Activated CD4-positive, alpha-beta T cell treated with anti-CD3 and anti-CD28 coated beads, Interleukin-2, amount 10 ng/mL, durations not matched to agents 24 days and 14 days (primary cell): ENCODE measurements around the gene ZNF439. TPM values are rescaled to one million over a fixed set of nuclear protein-coding genes. Genes with fewer than 3 reads are reported as not detected.
"Not testable (repeated sequence)": the region's sequence is repeated elsewhere in the genome, so short reads cannot be mapped to it uniquely, and the experiment has no call there.

Source experiments
- DNase-seq: peaks from one replicate; pipeline ENCODE4 v3.0.0; 2022
- H3K27ac Mint-ChIP-seq: one replicate; pipeline ENCODE4 v1.8.0; 2022; ENCODE audit warnings: mild to moderate bottlenecking, mixed read lengths
- H3K27me3 Mint-ChIP-seq: one replicate; pipeline ENCODE4 v1.8.0; 2022; ENCODE audit warnings: mixed read lengths
- H3K36me3 Mint-ChIP-seq: one replicate; pipeline ENCODE4 v1.8.0; 2022; ENCODE audit warnings: low read depth, mild to moderate bottlenecking, mixed read lengths
- H3K4me1 Mint-ChIP-seq: one replicate; pipeline ENCODE4 v1.8.0; 2021; ENCODE audit warnings: mixed read lengths
- H3K4me3 Mint-ChIP-seq: one replicate; pipeline ENCODE4 v1.8.0; 2022; ENCODE audit warnings: mild to moderate bottlenecking, moderate library complexity, mixed read lengths
- H3K9me3 Mint-ChIP-seq: one replicate; pipeline ENCODE4 v1.8.0; 2021; ENCODE audit warnings: mixed read lengths
- intact Hi-C: fragments of 100-400 bp; cut with micrococcal nuclease; formaldehyde crosslinking; loops from one replicate; pipeline ENCODE4 v1.15.1; 2023
- total RNA-seq: library from RNA; stranded (reverse); gene quantifications from 2 replicates; pipeline ENCODE4 v1.2.3, GENCODE V29; 2022

ZNF439 gene
- total RNA-seq, 1 donor from 2014 or later: 3.3 TPM

DNA sequence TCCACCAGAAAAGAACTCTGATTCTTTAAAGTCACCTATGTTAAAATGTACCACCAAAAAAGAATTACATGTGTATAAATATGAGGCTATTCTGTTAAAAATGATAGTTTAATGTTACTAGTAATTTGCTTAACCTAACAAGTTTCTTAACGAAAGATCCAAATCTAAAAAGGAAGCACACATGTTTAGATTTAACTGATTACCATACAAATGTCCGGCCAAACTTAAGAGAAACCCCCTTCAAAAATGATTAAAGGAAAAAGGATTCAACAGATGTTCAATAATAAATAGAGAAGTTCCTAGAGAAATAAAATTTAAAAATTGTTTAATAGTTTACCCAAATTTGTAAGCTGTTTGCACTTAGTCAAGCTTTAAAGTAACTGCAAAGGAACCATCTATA, 34.1 kb downstream of the ZNF439 start:
- Mint-ChIP-seq H3K9me3 (peaks cover 5% of the 10 kb centered on the region), H3K27ac (no peak overlapping the region), H3K4me3 (no peak overlapping the region), H3K4me1 (peaks cover 5% of the 10 kb centered on the region), H3K36me3 (peaks cover 2% of the 10 kb centered on the region), H3K27me3 (peaks cover 2% of the 10 kb centered on the region)
- DNase-seq: no peak
- intact Hi-C loops: loop anchor here (5.0 kb wide), 2 partner anchors 85 to 175 kb away; partner anchors contain the start of gene ZNF491

DNA sequence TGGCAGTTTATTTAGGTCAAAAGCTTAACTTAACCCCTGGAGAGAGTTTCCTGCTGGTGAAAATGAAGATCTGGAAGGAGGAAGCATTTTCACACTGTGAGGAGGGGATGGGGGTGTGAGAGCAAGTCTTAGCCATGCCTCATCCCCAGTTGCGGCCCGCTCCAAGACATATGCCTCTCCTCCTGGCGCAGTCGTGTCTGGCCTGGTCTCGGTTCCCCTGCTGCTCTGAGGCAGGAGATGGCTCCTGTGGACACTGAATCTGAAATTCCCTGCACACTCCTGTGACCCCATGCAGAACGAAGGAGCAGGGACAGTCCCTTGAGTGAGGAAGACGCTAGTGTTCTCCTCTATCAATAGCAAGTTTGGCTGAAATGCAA, 38.7 kb downstream of the ZNF439 start:
- intact Hi-C loops: no loop called here
- H3K4me3 Mint-ChIP-seq: peak overlapping the region; percentile 85
- H3K27me3 Mint-ChIP-seq: no peaks in the 10 kb centered on the region
- DNase-seq: no peak
- peaks cover 5% of the 10 kb centered on the region for H3K9me3 Mint-ChIP-seq
- peaks cover 2% of the 10 kb centered on the region for H3K36me3 Mint-ChIP-seq
- peaks cover 8% of the 10 kb centered on the region for H3K4me1 Mint-ChIP-seq
- H3K27ac Mint-ChIP-seq: no peak overlapping the region

DNA sequence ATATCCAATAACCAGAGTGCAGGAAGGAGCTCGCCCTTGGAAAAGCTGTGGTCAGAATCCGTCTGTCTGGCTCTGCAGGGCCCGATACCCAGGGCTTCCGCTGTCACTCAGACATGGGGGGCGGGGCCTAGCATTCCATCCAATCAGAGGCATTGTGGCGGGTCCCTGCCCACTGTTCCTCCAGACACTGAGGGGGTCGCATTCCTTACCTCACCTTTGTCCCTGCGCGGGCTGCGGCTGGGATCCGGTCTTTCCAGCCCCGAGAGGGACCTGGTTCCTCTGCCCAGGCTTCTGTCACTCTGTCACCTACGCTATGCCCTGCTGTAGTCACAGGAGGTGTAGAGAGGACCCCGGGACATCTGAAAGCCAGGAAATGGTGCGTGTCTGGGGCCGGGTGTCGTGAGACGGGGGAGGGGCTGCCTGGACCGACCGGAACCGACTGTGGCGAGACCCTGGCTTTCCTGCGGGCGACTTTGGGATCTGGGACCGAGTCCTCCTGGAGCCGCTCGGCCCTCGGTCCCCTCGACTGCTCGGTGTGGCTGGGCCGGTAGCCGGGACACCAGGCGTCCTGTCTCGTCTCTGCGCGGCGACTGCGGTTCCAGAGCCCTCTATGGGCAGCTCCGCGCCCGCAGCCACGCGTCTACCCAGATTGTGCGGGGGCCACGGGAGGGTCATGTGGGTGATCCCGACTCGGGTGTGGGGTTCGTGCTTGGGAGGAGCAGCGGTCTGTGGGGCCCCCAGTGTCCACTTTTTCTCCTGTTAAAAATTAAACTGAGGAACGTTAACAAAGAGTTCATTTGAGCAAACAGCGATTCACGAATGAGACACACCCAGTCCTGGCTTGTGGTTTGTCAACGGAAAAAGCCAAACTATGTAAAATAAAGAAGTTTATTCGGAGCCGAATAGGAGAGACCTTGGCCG, 39.3 kb downstream of the ZNF439 start, which contains the start of gene ZNF69:
TSS of gene ZNF69 (plus strand) at position 172 of the 921 bp plus-strand sequence. CDS start at position 314, 142 bp downstream.
- Mint-ChIP-seq H3K36me3 (peaks cover 2% of the 10 kb centered on the region), H3K9me3 (peaks cover 5% of the 10 kb centered on the region), H3K27ac (peak within 1 kb of the TSS; percentile 70), H3K27me3 (no peaks in the 10 kb centered on the region), H3K4me1 (peaks cover 8% of the 10 kb centered on the region), H3K4me3 (peak within 1 kb of the TSS; percentile 85)
- intact Hi-C loops: no loop called here
- peak; percentile 77 for DNase-seq

DNA sequence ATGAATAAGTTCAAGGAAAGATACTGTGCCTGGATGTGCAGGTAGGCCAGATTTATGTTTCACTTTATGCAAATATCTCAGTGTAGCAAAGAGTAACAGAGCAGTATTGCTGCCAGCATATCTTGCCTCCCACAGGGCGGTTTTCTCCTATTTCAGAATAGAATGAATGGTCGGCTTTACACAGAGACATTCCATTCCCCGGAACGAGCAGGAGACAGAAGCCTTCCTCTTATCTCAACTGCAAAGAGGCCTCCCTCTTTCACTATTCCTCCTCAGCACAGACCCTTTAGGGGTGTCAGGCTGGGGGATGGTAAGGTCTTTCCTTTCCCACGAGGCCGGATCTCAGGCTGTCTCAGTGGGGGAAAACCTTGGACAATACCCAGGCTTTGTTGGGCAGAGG, 41.4 kb downstream of the ZNF439 start:
- H3K27ac Mint-ChIP-seq, H3K27me3 Mint-ChIP-seq, DNase-seq, H3K4me3 Mint-ChIP-seq, H3K4me1 Mint-ChIP-seq, intact Hi-C loops, H3K36me3 Mint-ChIP-seq: not testable (repeated sequence)
- peaks cover 14% of the 10 kb centered on the region for H3K9me3 Mint-ChIP-seq

DNA sequence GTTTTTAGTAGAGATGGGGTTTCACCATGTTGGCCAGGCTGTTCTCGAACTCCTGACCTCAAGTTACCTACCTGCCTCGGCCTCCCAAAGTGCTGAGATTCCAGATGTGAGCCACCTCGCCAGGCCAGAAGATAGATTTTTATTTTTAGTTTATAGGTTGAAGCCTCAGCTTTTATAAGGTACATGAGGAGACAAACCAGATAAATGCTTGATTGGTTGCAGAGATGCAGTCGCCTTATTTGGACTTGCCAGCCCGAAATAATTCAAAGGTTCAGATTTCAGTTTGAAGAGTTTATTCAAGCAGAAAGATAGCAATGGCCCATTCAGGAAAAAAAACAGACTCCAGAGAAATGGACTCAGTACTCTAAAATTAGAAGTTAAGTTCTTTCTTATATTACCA, 42.1 kb downstream of the ZNF439 start:
- intact Hi-C loops: no loop called here
- Mint-ChIP-seq H3K36me3 (peaks cover 2% of the 10 kb centered on the region), H3K9me3 (peaks cover 20% of the 10 kb centered on the region), H3K27me3 (no peaks in the 10 kb centered on the region), H3K4me3 (no peak overlapping the region), H3K27ac (no peak overlapping the region), H3K4me1 (peaks cover 8% of the 10 kb centered on the region)
- no peak for DNase-seq

DNA sequence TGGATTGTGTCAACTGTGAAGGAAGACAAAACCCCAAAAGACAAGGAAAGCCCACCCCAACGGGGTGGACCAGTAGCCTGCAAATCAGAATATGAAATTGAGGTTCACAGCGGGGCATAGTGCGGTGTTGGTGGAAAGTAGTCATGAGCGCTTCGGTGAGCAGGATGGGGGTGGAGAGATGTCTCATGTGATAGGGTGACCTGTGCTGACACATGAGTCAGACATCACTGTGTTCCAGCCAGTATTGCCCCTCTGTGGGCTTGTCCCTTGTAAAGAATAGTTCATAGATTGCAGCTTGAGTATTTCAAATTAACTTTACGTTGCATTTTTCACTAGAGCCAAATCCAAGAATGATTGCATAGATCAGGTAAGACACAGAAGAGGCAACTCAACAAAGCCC, 46.3 kb downstream of the ZNF439 start:
- Mint-ChIP-seq H3K9me3 (peaks cover 19% of the 10 kb centered on the region), H3K4me3 (no peak overlapping the region), H3K36me3 (no peaks in the 10 kb centered on the region), H3K27me3 (no peaks in the 10 kb centered on the region), H3K4me1 (no peaks in the 10 kb centered on the region), H3K27ac (no peak overlapping the region)
- intact Hi-C loops: no loop called here
- DNase-seq: no peak

DNA sequence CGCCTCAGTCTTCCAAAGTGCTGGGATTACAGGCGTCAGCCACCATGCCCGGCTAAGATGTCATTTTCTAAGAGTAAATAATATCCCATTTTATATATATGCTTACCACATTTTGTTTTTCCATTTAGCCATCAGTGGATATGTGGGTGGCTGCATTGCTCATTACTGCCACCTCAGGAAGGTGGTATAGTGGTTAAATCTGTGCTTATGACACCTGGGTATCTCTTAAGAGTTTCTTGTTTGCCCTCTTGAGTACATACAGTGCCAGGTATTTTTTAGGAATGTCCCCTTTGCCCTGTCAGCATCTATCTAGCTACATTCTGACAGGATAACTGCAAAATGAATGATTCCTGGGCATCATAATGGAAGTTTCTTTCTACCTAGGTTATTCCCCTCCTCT, 53.7 kb downstream of the ZNF439 start:
- DNase-seq: no peak
- H3K4me1 Mint-ChIP-seq: no peaks in the 10 kb centered on the region
- no peaks in the 10 kb centered on the region for H3K27me3 Mint-ChIP-seq
- H3K9me3 Mint-ChIP-seq: peaks cover 13% of the 10 kb centered on the region
- H3K36me3 Mint-ChIP-seq: peaks cover 15% of the 10 kb centered on the region
- intact Hi-C loops: no loop called here
- H3K27ac Mint-ChIP-seq: no peak overlapping the region
- no peak overlapping the region for H3K4me3 Mint-ChIP-seq

DNA sequence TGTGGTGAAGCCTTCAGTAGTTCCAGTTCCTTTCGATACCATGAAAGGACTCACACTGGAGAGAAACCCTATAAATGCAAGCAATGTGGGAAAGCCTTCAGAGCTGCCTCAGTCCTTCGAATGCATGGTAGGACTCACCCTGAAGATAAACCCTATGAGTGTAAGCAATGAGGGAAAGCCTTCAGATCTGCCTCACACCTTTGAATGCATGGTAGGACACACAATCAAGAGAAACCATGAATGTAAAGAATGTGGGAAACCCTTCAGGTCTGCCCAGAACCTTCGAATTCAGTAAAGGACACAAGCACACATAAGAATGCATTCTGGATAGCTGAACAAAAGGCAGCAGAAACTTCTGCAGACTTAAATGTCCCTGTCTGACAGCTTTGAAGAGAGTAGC, 57.4 kb downstream of the ZNF439 start:
- H3K27ac Mint-ChIP-seq: no peak overlapping the region
- intact Hi-C loops: no loop called here
- no peaks in the 10 kb centered on the region for H3K27me3 Mint-ChIP-seq
- no peaks in the 10 kb centered on the region for H3K4me1 Mint-ChIP-seq
- H3K36me3 Mint-ChIP-seq: peaks cover 14% of the 10 kb centered on the region
- H3K4me3 Mint-ChIP-seq: no peak overlapping the region
- no peak for DNase-seq
- H3K9me3 Mint-ChIP-seq: peaks cover 26% of the 10 kb centered on the region

DNA sequence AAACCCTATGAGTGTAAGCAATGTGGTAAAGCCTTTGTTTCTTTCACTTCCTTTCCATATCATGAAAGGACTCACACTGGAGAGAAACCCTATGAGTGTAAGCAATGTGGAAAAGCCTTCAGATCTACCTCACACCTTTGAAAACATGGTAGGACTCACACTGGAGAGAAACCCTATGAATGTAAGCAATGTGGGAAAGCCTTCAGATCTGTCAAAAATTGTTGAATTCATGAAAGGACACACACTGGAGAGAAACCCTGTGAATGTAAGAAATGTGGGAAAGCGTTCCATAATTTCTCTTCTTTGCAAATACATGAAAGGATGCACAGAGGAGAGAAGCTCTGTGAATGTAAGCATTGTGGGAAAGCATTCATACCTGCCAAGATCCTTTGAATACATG, 63.4 kb downstream of the ZNF439 start:
- H3K9me3 Mint-ChIP-seq: peaks cover 20% of the 10 kb centered on the region
- H3K27me3 Mint-ChIP-seq, H3K27ac Mint-ChIP-seq, H3K36me3 Mint-ChIP-seq, DNase-seq, H3K4me3 Mint-ChIP-seq, H3K4me1 Mint-ChIP-seq, intact Hi-C loops: not testable (repeated sequence)

DNA sequence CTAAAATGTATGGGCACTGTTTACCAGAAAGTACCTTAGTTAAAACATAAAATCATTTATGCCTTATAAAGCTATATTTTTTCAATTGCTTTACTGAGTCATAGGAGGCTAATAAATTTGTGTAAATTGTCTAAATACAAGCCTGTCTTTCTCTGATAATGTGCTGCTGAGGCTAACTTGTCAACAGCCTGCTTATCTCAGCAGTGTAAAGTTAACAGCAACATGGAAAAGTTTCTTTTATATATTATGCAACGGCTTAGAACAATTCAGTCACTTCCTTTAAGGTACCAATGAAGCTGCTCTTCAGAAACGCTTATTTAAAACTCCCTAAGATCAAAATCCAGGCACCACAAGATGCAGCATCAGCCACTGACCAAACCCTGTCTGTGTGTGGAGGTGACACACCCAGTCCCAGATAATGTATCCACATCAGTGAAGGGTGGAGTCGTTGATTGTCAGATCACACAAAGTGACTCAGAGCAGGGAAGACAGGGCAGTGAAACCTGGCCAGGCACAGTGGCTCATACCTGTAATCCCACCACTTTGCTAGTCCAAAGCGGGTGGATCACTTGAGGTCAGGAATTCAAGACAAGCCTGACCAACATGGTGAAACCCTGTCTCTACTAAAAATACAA, 66.0 kb downstream of the ZNF439 start:
- H3K27ac Mint-ChIP-seq, H3K36me3 Mint-ChIP-seq, H3K27me3 Mint-ChIP-seq, H3K4me3 Mint-ChIP-seq, intact Hi-C loops, H3K4me1 Mint-ChIP-seq, DNase-seq, H3K9me3 Mint-ChIP-seq: not testable (repeated sequence)

Other genes starting within 250 kb of the ZNF439 start
- 2.4 and 3.0 TPM in 2 replicates for gene ZNF823, start 109.8 kb upstream of the ZNF439 start, total RNA-seq
- 3.1 and 4.0 TPM in 2 replicates for gene ZNF441, start 81.7 kb upstream of the ZNF439 start, total RNA-seq
- gene ZNF491, start 50.2 kb upstream of the ZNF439 start, total RNA-seq: 0.12 and 0.68 TPM in 2 replicates
- gene ZNF440, start 34.5 kb upstream of the ZNF439 start, total RNA-seq: 7.4 and 10.5 TPM in 2 replicates
- 0.21 and 0.40 TPM in 2 replicates for gene ZNF69, start 39.1 kb downstream of the ZNF439 start, total RNA-seq
- gene ZNF700, start 76.4 kb downstream of the ZNF439 start, total RNA-seq: 12.6 and 13.4 TPM in 2 replicates
- 0.31 and 0.51 TPM in 2 replicates for gene ZNF763, start 116.3 kb downstream of the ZNF439 start, total RNA-seq
- 0.14 and 0.21 TPM in 2 replicates for gene ZNF433, start 187.0 kb downstream of the ZNF439 start, total RNA-seq
- gene ZNF878, start 204.2 kb downstream of the ZNF439 start, total RNA-seq: 0.21 and 0.49 TPM in 2 replicates
- 0.59 and 0.93 TPM in 2 replicates for gene ZNF844, start 216.0 kb downstream of the ZNF439 start, total RNA-seq